GM23338 (cell line): ENCODE results near the gene PSTK. TPM values are rescaled to one million over a fixed set of nuclear protein-coding genes. Genes with fewer than 3 reads are reported as not detected.

Source experiments
- ATAC-seq: fragments of 200-7000 bp; cut with Tn5 transposase; 3 replicates; pipeline ENCODE4 v1.9.1; 2020
- DNase-seq: peaks from one replicate; pipeline ENCODE4 v3.0.0-alpha.2; 2015; ENCODE audit warnings: low spot score
- H2AFZ ChIP-seq: fragments of 200-600 bp; sonication (generic); 2 replicates; pipeline ENCODE4 v1.8.0; 2016; ENCODE audit warnings: antibody characterized with exemption, mild to moderate bottlenecking, moderate library complexity
- H3F3A ChIP-seq: fragments of 200-600 bp; sonication (generic); replicated peaks from 2 replicates; pipeline ENCODE4 v1.8.0; 2017; ENCODE audit warnings: antibody characterized with exemption, mixed run types, low read depth
- H3K27ac ChIP-seq: fragments of 200-600 bp; sonication (generic); 2 replicates; pipeline ENCODE4 v1.6.1; 2016; ENCODE audit warnings: low read depth
- H3K27me3 ChIP-seq: fragments of 200-600 bp; sonication (generic); 2 replicates; pipeline ENCODE4 v1.8.0; 2016; ENCODE audit warnings: mild to moderate bottlenecking, mixed run types, moderate library complexity; ENCODE audit not compliant: insufficient read depth
- H3K36me3 ChIP-seq: fragments of 200-600 bp; sonication (generic); 2 replicates; pipeline ENCODE4 v1.8.0; 2016; ENCODE audit warnings: mild to moderate bottlenecking; ENCODE audit not compliant: insufficient read depth
- H3K4me1 ChIP-seq: fragments of 200-600 bp; sonication (generic); 2 replicates; pipeline ENCODE4 v1.8.0; 2016; ENCODE audit warnings: mild to moderate bottlenecking, moderate library complexity; ENCODE audit not compliant: insufficient read depth
- H3K4me2 ChIP-seq: fragments of 200-600 bp; sonication (generic); 2 replicates; pipeline ENCODE4 v1.7.1; 2017; ENCODE audit warnings: mixed run types
- H3K4me3 ChIP-seq: fragments of 200-600 bp; sonication (generic); 2 replicates; pipeline ENCODE4 v1.6.1; 2016; ENCODE audit warnings: mixed run types
- H3K79me2 ChIP-seq: fragments of 200-600 bp; sonication (generic); replicated peaks from 2 replicates; pipeline ENCODE4 v1.8.0; 2017; ENCODE audit warnings: mild to moderate bottlenecking; ENCODE audit not compliant: insufficient read depth
- H3K9me2 ChIP-seq: fragments of 200-600 bp; sonication (generic); 2 replicates; pipeline ENCODE4 v1.8.0; 2017; ENCODE audit not compliant: insufficient read depth
- H4K20me1 ChIP-seq: fragments of 200-600 bp; sonication (generic); replicated peaks from 2 replicates; pipeline ENCODE4 v1.8.0; 2017; ENCODE audit warnings: mild to moderate bottlenecking; ENCODE audit not compliant: insufficient read depth
- H3K27ac Mint-ChIP-seq: 2 replicates; pipeline ENCODE4 v1.8.0; 2020; ENCODE audit warnings: inconsistent platforms, mild to moderate bottlenecking, moderate library complexity, mixed read lengths
- H3K27me3 Mint-ChIP-seq: 3 replicates; pipeline ENCODE4 v1.8.0; 2022; ENCODE audit warnings: low read depth, mild to moderate bottlenecking, moderate library complexity, mixed read lengths, inconsistent platforms; ENCODE audit not compliant: insufficient read depth, poor library complexity
- H3K36me3 Mint-ChIP-seq: 3 replicates; pipeline ENCODE4 v1.8.0; 2021; ENCODE audit warnings: low read depth, mild to moderate bottlenecking, inconsistent platforms, moderate library complexity, mixed read lengths
- H3K4me1 Mint-ChIP-seq: 3 replicates; pipeline ENCODE4 v1.8.0; 2020; ENCODE audit warnings: mild to moderate bottlenecking, inconsistent platforms, mixed read lengths
- H3K4me3 Mint-ChIP-seq: 3 replicates; pipeline ENCODE4 v1.8.0; 2021; ENCODE audit warnings: moderate library complexity, mild to moderate bottlenecking, inconsistent platforms, mixed read lengths
- H3K9me3 Mint-ChIP-seq: 3 replicates; pipeline ENCODE4 v1.8.0; 2020; ENCODE audit warnings: moderate library complexity, mild to moderate bottlenecking, inconsistent platforms, mixed read lengths
- CREB1 ChIP-seq: fragments of 250-450 bp; sonication (Bioruptor Pico); IDR thresholded peaks from 2 replicates; pipeline ENCODE4 v1.5.0; 2020; ENCODE audit warnings: low read depth, mild to moderate bottlenecking, moderate library complexity
- EZH2 ChIP-seq: fragments of 200-600 bp; sonication (generic); IDR thresholded peaks from one replicate; pipeline ENCODE4 v1.8.0; 2017; ENCODE audit warnings: antibody characterized with exemption, mild to moderate bottlenecking, low read depth; ENCODE audit not compliant: unreplicated experiment
- JUNB ChIP-seq: IDR thresholded peaks from one replicate; pipeline ENCODE4 v1.6.1; 2016; ENCODE audit warnings: antibody characterized with exemption; ENCODE audit not compliant: unreplicated experiment
- NANOG ChIP-seq: IDR thresholded peaks from 2 replicates; pipeline ENCODE4 v1.6.1; 2016; ENCODE audit warnings: antibody characterized with exemption, borderline replicate concordance
- POLR2AphosphoS5 ChIP-seq: IDR thresholded peaks from 2 replicates; pipeline ENCODE4 v1.6.1; 2016; ENCODE audit warnings: antibody characterized with exemption, low read depth
- STAT1 ChIP-seq: IDR thresholded peaks from one replicate; pipeline ENCODE4 v1.6.1; 2016; ENCODE audit warnings: antibody characterized with exemption; ENCODE audit not compliant: unreplicated experiment
- ZNF114 ChIP-seq: fragments of 250-450 bp; sonication (Bioruptor Pico); IDR thresholded peaks from 2 replicates; pipeline ENCODE4 v1.5.0; 2020; ENCODE audit warnings: mild to moderate bottlenecking, moderate library complexity
- ZNF331 ChIP-seq: fragments of 250-450 bp; sonication (Bioruptor Pico); IDR thresholded peaks from 2 replicates; pipeline ENCODE4 v1.5.0; 2020; ENCODE audit warnings: low read depth, mild to moderate bottlenecking, moderate library complexity
- polyA plus RNA-seq: library from polyadenylated mRNA; unstranded; fragments of >200 nt; fragmentation: Nextera tagmentation; extraction: Ambion mirVana; gene quantifications from 2 replicates; pipeline ENCODE4 v1.2.1, GENCODE V29; 2016
- total RNA-seq: library from RNA; depleted of rRNA; stranded (reverse); fragments of >200 nt; shearing (Covaris generic); gene quantifications from 2 replicates; pipeline ENCODE4 v1.2.3, GENCODE V29; 2014
- TF ChIP-seq, protein P1 (sequence below): IDR thresholded peaks from 2 replicates; pipeline ENCODE4 v1.6.1; 2016; ENCODE audit warnings: antibody characterized with exemption
- TF ChIP-seq, protein P2 (sequence below): fragments of 250-450 bp; sonication (Bioruptor Pico); IDR thresholded peaks from 2 replicates; pipeline ENCODE4 v1.5.0; 2020; ENCODE audit warnings: mild to moderate bottlenecking, moderate library complexity
- TF ChIP-seq, protein P3 (sequence below), 2 experiments: fragments of 200-600 bp in 1 of 2; sonication (generic) in 1 of 2; conservative IDR thresholded peaks; 2 replicates each; pipeline versions ENCODE4 v1.5.1 to v1.6.1; 2016 to 2017; ENCODE audit warnings: antibody characterized with exemption in 2 of 2, low read depth in 2 of 2, mild to moderate bottlenecking in 2 of 2, moderate library complexity in 1 of 2
- TF ChIP-seq, protein P4 (sequence below): IDR thresholded peaks from one replicate; pipeline ENCODE4 v1.6.1; 2018; ENCODE audit warnings: antibody characterized with exemption; ENCODE audit not compliant: unreplicated experiment

Gene PSTK
- total and polyA plus RNA-seq, 2 experiments from 2014 or later, result 2.3 to 9.3 TPM

DNA sequence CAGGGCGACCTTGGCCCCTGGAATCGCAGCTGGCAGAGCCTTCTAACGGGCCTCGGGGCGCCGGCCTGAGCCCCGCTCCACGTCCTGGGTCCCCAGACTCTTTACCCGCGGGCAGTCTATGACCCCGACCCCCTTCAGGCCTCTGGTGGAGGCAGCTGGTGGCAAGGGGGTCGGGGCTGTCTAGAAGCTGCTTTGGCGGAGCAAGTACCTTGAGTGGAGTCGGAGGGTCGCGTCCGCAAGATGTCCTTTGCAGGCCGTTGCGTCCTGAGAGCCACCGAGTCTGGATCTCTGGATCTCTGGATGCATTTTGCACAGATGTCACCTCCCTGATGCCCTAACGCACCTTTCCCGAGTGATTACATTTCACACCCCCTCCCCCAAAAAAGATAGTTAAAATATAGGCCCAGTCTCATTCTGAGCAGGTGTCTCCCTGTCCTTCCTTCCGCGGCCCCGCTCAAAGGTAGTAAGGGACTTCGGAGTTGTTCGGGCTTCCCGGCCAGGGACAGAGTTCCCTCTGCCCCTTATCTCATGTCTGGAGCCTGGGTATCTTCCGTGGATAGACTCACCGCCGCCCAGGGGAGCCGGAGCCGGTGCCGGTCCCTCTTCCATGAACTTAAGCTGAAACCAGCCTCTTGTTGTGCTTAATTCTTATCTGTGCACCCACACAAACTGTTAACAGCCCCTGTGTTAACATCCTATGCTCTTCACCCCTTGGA is 29.1 kb downstream of the PSTK start:
- Histone ChIP-seq H3K9me2 (no peaks in the 10 kb centered on the region), H3K36me3 (no peaks in the 10 kb centered on the region), H4K20me1 (no peaks in the 10 kb centered on the region; the same call in 1 of the 2 replicates), H3K79me2 (peaks cover 44% of the 10 kb centered on the region), H3K4me1 (peaks cover 13% of the 10 kb centered on the region), H2AFZ (peak overlapping the region; percentile 89; the same call in 1 of the 2 replicates), H3K27me3 (peaks cover 26% of the 10 kb centered on the region), H3K4me2 (peak overlapping the region; percentile 96), H3K27ac (no peak overlapping the region), H3K4me3 (peak overlapping the region; percentile 98), H3F3A (no peaks in the 10 kb centered on the region)
- peak; percentile 55 for ATAC-seq
- Mint-ChIP-seq H3K27ac (no peak overlapping the region), H3K27me3 (peaks cover 33% of the 10 kb centered on the region), H3K4me1 (peaks cover 29% of the 10 kb centered on the region), H3K36me3 (peaks cover 29% of the 10 kb centered on the region), H3K4me3 (peak overlapping the region; percentile 96), H3K9me3 (no peaks in the 10 kb centered on the region; the same call in 2 of the 3 replicates)
- TF ChIP-seq, protein P1, sequence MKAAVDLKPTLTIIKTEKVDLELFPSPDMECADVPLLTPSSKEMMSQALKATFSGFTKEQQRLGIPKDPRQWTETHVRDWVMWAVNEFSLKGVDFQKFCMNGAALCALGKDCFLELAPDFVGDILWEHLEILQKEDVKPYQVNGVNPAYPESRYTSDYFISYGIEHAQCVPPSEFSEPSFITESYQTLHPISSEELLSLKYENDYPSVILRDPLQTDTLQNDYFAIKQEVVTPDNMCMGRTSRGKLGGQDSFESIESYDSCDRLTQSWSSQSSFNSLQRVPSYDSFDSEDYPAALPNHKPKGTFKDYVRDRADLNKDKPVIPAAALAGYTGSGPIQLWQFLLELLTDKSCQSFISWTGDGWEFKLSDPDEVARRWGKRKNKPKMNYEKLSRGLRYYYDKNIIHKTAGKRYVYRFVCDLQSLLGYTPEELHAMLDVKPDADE, result no peak
- no peak for TF ChIP-seq EZH2
- no peak for TF ChIP-seq ZNF331 (CRISPR knock-in tag)
- TF ChIP-seq, protein P2, sequence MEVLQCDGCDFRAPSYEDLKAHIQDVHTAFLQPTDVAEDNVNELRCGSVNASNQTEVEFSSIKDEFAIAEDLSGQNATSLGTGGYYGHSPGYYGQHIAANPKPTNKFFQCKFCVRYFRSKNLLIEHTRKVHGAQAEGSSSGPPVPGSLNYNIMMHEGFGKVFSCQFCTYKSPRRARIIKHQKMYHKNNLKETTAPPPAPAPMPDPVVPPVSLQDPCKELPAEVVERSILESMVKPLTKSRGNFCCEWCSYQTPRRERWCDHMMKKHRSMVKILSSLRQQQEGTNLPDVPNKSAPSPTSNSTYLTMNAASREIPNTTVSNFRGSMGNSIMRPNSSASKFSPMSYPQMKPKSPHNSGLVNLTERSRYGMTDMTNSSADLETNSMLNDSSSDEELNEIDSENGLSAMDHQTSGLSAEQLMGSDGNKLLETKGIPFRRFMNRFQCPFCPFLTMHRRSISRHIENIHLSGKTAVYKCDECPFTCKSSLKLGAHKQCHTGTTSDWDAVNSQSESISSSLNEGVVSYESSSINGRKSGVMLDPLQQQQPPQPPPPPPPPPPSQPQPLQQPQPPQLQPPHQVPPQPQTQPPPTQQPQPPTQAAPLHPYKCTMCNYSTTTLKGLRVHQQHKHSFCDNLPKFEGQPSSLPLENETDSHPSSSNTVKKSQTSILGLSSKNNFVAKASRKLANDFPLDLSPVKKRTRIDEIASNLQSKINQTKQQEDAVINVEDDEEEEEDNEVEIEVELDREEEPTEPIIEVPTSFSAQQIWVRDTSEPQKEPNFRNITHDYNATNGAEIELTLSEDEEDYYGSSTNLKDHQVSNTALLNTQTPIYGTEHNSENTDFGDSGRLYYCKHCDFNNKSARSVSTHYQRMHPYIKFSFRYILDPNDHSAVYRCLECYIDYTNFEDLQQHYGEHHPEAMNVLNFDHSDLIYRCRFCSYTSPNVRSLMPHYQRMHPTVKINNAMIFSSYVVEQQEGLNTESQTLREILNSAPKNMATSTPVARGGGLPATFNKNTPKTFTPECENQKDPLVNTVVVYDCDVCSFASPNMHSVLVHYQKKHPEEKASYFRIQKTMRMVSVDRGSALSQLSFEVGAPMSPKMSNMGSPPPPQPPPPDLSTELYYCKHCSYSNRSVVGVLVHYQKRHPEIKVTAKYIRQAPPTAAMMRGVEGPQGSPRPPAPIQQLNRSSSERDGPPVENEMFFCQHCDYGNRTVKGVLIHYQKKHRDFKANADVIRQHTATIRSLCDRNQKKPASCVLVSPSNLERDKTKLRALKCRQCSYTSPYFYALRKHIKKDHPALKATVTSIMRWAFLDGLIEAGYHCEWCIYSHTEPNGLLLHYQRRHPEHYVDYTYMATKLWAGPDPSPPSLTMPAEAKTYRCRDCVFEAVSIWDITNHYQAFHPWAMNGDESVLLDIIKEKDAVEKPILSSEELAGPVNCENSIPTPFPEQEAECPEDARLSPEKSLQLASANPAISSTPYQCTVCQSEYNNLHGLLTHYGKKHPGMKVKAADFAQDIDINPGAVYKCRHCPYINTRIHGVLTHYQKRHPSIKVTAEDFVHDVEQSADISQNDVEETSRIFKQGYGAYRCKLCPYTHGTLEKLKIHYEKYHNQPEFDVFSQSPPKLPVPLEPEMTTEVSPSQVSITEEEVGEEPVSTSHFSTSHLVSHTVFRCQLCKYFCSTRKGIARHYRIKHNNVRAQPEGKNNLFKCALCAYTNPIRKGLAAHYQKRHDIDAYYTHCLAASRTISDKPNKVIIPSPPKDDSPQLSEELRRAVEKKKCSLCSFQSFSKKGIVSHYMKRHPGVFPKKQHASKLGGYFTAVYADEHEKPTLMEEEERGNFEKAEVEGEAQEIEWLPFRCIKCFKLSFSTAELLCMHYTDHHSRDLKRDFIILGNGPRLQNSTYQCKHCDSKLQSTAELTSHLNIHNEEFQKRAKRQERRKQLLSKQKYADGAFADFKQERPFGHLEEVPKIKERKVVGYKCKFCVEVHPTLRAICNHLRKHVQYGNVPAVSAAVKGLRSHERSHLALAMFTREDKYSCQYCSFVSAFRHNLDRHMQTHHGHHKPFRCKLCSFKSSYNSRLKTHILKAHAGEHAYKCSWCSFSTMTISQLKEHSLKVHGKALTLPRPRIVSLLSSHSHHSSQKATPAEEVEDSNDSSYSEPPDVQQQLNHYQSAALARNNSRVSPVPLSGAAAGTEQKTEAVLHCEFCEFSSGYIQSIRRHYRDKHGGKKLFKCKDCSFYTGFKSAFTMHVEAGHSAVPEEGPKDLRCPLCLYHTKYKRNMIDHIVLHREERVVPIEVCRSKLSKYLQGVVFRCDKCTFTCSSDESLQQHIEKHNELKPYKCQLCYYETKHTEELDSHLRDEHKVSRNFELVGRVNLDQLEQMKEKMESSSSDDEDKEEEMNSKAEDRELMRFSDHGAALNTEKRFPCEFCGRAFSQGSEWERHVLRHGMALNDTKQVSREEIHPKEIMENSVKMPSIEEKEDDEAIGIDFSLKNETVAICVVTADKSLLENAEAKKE (CRISPR knock-in tag), result no peak
- no peak for TF ChIP-seq CREB1
- no peak for TF ChIP-seq NANOG
- TF ChIP-seq, protein P3, sequence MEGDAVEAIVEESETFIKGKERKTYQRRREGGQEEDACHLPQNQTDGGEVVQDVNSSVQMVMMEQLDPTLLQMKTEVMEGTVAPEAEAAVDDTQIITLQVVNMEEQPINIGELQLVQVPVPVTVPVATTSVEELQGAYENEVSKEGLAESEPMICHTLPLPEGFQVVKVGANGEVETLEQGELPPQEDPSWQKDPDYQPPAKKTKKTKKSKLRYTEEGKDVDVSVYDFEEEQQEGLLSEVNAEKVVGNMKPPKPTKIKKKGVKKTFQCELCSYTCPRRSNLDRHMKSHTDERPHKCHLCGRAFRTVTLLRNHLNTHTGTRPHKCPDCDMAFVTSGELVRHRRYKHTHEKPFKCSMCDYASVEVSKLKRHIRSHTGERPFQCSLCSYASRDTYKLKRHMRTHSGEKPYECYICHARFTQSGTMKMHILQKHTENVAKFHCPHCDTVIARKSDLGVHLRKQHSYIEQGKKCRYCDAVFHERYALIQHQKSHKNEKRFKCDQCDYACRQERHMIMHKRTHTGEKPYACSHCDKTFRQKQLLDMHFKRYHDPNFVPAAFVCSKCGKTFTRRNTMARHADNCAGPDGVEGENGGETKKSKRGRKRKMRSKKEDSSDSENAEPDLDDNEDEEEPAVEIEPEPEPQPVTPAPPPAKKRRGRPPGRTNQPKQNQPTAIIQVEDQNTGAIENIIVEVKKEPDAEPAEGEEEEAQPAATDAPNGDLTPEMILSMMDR (conservative IDR thresholded peaks at IDR 0.05; ENCODE audit: low read depth in 2 of 2), result no peak
- no peak for TF ChIP-seq STAT1
- TF ChIP-seq ZNF114, result no peak
- TF ChIP-seq POLR2AphosphoS5, result no peak
- TF ChIP-seq, protein P4, sequence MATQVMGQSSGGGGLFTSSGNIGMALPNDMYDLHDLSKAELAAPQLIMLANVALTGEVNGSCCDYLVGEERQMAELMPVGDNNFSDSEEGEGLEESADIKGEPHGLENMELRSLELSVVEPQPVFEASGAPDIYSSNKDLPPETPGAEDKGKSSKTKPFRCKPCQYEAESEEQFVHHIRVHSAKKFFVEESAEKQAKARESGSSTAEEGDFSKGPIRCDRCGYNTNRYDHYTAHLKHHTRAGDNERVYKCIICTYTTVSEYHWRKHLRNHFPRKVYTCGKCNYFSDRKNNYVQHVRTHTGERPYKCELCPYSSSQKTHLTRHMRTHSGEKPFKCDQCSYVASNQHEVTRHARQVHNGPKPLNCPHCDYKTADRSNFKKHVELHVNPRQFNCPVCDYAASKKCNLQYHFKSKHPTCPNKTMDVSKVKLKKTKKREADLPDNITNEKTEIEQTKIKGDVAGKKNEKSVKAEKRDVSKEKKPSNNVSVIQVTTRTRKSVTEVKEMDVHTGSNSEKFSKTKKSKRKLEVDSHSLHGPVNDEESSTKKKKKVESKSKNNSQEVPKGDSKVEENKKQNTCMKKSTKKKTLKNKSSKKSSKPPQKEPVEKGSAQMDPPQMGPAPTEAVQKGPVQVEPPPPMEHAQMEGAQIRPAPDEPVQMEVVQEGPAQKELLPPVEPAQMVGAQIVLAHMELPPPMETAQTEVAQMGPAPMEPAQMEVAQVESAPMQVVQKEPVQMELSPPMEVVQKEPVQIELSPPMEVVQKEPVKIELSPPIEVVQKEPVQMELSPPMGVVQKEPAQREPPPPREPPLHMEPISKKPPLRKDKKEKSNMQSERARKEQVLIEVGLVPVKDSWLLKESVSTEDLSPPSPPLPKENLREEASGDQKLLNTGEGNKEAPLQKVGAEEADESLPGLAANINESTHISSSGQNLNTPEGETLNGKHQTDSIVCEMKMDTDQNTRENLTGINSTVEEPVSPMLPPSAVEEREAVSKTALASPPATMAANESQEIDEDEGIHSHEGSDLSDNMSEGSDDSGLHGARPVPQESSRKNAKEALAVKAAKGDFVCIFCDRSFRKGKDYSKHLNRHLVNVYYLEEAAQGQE, result no peak
- TF ChIP-seq JUNB, result no peak
- DNase-seq, result peak; percentile 34
